H7 (cell line): Measurements from ENCODE around the gene OR5K4. TPM values are rescaled to one million over a fixed set of nuclear protein-coding genes. Genes with fewer than 3 reads are reported as not detected.

Experiments
- DNase-seq: peaks from one replicate; pipeline ENCODE4 v3.0.0; 2012
- H3K27me3 ChIP-seq: 2 replicates; pipeline ENCODE4 v1.6.0; 2011; ENCODE audit warnings: mild to moderate bottlenecking, low read length; ENCODE audit not compliant: control insufficient read depth, insufficient read depth
- H3K36me3 ChIP-seq: replicated peaks from 2 replicates; pipeline ENCODE4 v1.5.1; 2011; ENCODE audit warnings: low read length; ENCODE audit not compliant: control insufficient read depth, insufficient read depth
- H3K4me3 ChIP-seq: 2 replicates; pipeline ENCODE4 v1.5.1; 2011; ENCODE audit warnings: low read depth, mild to moderate bottlenecking, control low read depth, low read length, moderate library complexity; ENCODE audit not compliant: insufficient read depth
- total RNA-seq: library from RNA; depleted of rRNA; stranded (reverse); fragments of >200 nt; shearing (Covaris generic); gene quantifications from 2 replicates; pipeline ENCODE4 v1.2.3, GENCODE V29; 2014; rRNA removed

The OR5K4 gene
- not detected in 2 replicates for total RNA-seq

GRCh38 chr3:98353554-98353953 lies at the start of gene OR5K4:
Gene OR5K4, plus strand, starts transcription at chr3:98353854. Its CDS starts 0 bp downstream, at chr3:98353854.
- Histone ChIP-seq H3K4me3 (no peak within 1 kb of the TSS), H3K27me3 (no peaks in the 10 kb centered on the region), H3K36me3 (no peaks in the 10 kb centered on the region)
- DNase-seq, result no peak

GRCh38 chr3:98322101-98322500 lies 31.6 kb upstream of the OR5K4 start:
- Histone ChIP-seq H3K4me3 (no peak overlapping the region), H3K36me3 (no peaks in the 10 kb centered on the region), H3K27me3 (no peaks in the 10 kb centered on the region)
- DNase-seq, result no peak

- no peaks in the 10 kb centered on the region for H3K27me3 ChIP-seq
- no peaks in the 10 kb centered on the region for H3K36me3 ChIP-seq
- H3K4me3 ChIP-seq, result no peak overlapping the region
- no peak for DNase-seq
These were observed 31.0 kb upstream of the OR5K4 start for GRCh38 chr3:98322686-98323085.

GRCh38 chr3:98323425-98323824 lies 30.2 kb upstream of the OR5K4 start:
- H3K36me3 ChIP-seq, result no peaks in the 10 kb centered on the region
- no peaks in the 10 kb centered on the region for H3K27me3 ChIP-seq
- peak overlapping the region; percentile 6; the same call in 1 of the 2 replicates for H3K4me3 ChIP-seq
- DNase-seq, result no peak

- Histone ChIP-seq H3K27me3 (no peaks in the 10 kb centered on the region), H3K4me3 (peak overlapping the region; percentile 37; the same call in 1 of the 2 replicates), H3K36me3 (no peaks in the 10 kb centered on the region)
- DNase-seq, result peak; percentile 4
These were observed 28.6 kb upstream of the OR5K4 start for GRCh38 chr3:98325055-98325454.

GRCh38 chr3:98326105-98326893 lies 27.4 kb upstream of the OR5K4 start:
- DNase-seq, result no peak
- no peaks in the 10 kb centered on the region for H3K27me3 ChIP-seq
- H3K36me3 ChIP-seq, result no peaks in the 10 kb centered on the region
- H3K4me3 ChIP-seq, result no peak overlapping the region

- Histone ChIP-seq H3K27me3 (no peaks in the 10 kb centered on the region), H3K4me3 (no peak overlapping the region), H3K36me3 (no peaks in the 10 kb centered on the region)
- no peak for DNase-seq
These were observed 26.7 kb upstream of the OR5K4 start for GRCh38 chr3:98326945-98327344.

GRCh38 chr3:98328933-98329332 lies 24.7 kb upstream of the OR5K4 start:
- DNase-seq, result no peak
- no peak overlapping the region for H3K4me3 ChIP-seq
- H3K27me3 ChIP-seq, result no peaks in the 10 kb centered on the region
- no peaks in the 10 kb centered on the region for H3K36me3 ChIP-seq

- H3K4me3 ChIP-seq, result no peak overlapping the region
- DNase-seq, result peak; percentile 19
- H3K36me3 ChIP-seq, result no peaks in the 10 kb centered on the region
- no peaks in the 10 kb centered on the region for H3K27me3 ChIP-seq
These were observed 24.1 kb upstream of the OR5K4 start for GRCh38 chr3:98329392-98330124.

- Histone ChIP-seq H3K27me3 (no peaks in the 10 kb centered on the region), H3K36me3 (no peaks in the 10 kb centered on the region), H3K4me3 (no peak overlapping the region)
- DNase-seq, result no peak
These were observed 22.3 kb upstream of the OR5K4 start for GRCh38 chr3:98331329-98331728.

GRCh38 chr3:98333989-98334606 lies 19.6 kb upstream of the OR5K4 start:
- no peak for DNase-seq
- H3K36me3 ChIP-seq, result no peaks in the 10 kb centered on the region
- no peak overlapping the region for H3K4me3 ChIP-seq
- no peaks in the 10 kb centered on the region for H3K27me3 ChIP-seq

- no peaks in the 10 kb centered on the region for H3K36me3 ChIP-seq
- no peaks in the 10 kb centered on the region for H3K27me3 ChIP-seq
- no peak overlapping the region for H3K4me3 ChIP-seq
- no peak for DNase-seq
These were observed 14.6 kb upstream of the OR5K4 start for GRCh38 chr3:98339031-98339430.

GRCh38 chr3:98341758-98342157 lies 11.9 kb upstream of the OR5K4 start:
- DNase-seq, result no peak
- Histone ChIP-seq H3K4me3 (no peak overlapping the region), H3K36me3 (no peaks in the 10 kb centered on the region), H3K27me3 (no peaks in the 10 kb centered on the region)

GRCh38 chr3:98343647-98344507 lies 9.8 kb upstream of the OR5K4 start:
- peak; percentile 12 for DNase-seq
- Histone ChIP-seq H3K4me3 (no peak overlapping the region), H3K27me3 (no peaks in the 10 kb centered on the region), H3K36me3 (no peaks in the 10 kb centered on the region)
